Measurements from ENCODE around the gene INSM1.

DNA sequence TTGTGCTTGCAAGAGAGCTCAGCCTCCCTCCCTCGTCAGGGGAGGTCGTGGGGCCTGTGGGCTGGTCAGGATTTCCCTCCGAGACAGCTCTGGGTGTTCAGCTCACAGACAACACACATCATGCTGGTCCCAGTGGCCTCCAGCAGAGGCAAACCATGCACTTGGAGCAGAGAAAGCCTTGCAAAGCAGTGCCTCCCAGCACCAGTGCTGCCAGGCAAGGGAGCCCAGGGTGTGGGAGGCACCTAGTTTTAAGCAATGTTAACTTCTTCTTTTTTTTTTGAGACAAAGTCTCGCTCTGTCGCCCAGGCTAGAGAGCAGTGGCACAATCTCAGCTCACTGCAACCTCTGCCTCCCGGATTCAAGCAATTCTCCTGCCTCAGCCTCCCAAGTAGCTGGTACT, 34.0 kb upstream of the INSM1 start:
- TF ChIP-seq ZNF274 (IDR thresholded peaks at IDR 0.05; ENCODE audit: low read depth, low read length), result no peak
- no peak for TF ChIP-seq YY1 (IDR thresholded peaks at IDR 0.05; ENCODE audit: insufficient read depth, insufficient read length)

All from NT2/D1 (cell line).